T follicular helper cell (primary cell): ENCODE data around the gene EI24.
"Not testable (repeated sequence)": the region's sequence is repeated elsewhere in the genome, so short reads cannot be mapped to it uniquely, and the experiment has no call there.

Experiments used
- DNase-seq: peaks from one replicate; pipeline ENCODE4 v3.0.0-alpha.2; 2020; ENCODE audit warnings: low read depth
- total RNA-seq, 2 experiments: gene quantifications; one replicate each; lab custom pipeline; 2026; lab: John Stamatoyannopoulos, UW

Gene EI24
- total RNA-seq = 47.3 to 68.2 reads per million in 2 experiments

GRCh38 chr11:125568970-125569914, at the start of gene EI24:
TSS of gene EI24 (plus strand) at chr11:125569477. CDS start at chr11:125572528, 3,051 bp downstream.
- peak; percentile 78 for DNase-seq

GRCh38 chr11:125519860-125520834, 49.1 kb upstream of the EI24 start:
- no peak for DNase-seq

- DNase-seq = no peak
Measured at GRCh38 chr11:125525303-125525702, 44.0 kb upstream of the EI24 start.

- no peak for DNase-seq
Measured at GRCh38 chr11:125532668-125533067, 36.6 kb upstream of the EI24 start.

GRCh38 chr11:125535585-125535984, 33.7 kb upstream of the EI24 start:
- DNase-seq = no peak

- DNase-seq = not testable (repeated sequence)
Measured at GRCh38 chr11:125536834-125537233, 32.4 kb upstream of the EI24 start.

- DNase-seq = no peak
Measured at GRCh38 chr11:125542709-125543108, 26.6 kb upstream of the EI24 start.

GRCh38 chr11:125550780-125551179, 18.5 kb upstream of the EI24 start:
- no peak for DNase-seq

- DNase-seq = no peak
Measured at GRCh38 chr11:125551835-125552342, 17.4 kb upstream of the EI24 start.

- no peak for DNase-seq
Measured at GRCh38 chr11:125552927-125553326, 16.4 kb upstream of the EI24 start.

GRCh38 chr11:125553357-125553756, 15.9 kb upstream of the EI24 start:
- no peak for DNase-seq

GRCh38 chr11:125554038-125554437, 15.2 kb upstream of the EI24 start:
- no peak for DNase-seq

- DNase-seq = no peak
Measured at GRCh38 chr11:125559888-125560287, 9.4 kb upstream of the EI24 start.

GRCh38 chr11:125561924-125562323, 7.4 kb upstream of the EI24 start:
- DNase-seq = no peak

- no peak for DNase-seq
Measured at GRCh38 chr11:125562430-125562829, 6.8 kb upstream of the EI24 start.

GRCh38 chr11:125564357-125564756, 4.9 kb upstream of the EI24 start:
- DNase-seq = no peak

- DNase-seq = no peak
Measured at GRCh38 chr11:125566235-125566634, 3.0 kb upstream of the EI24 start.

- no peak for DNase-seq
Measured at GRCh38 chr11:125569915-125570621, 791 bp downstream of the EI24 start.

- no peak for DNase-seq
Measured at GRCh38 chr11:125570952-125571351, 1.7 kb downstream of the EI24 start.

- DNase-seq = no peak
Measured at GRCh38 chr11:125572916-125573315, 3.6 kb downstream of the EI24 start.

GRCh38 chr11:125577181-125577580, 7.9 kb downstream of the EI24 start:
- DNase-seq = not testable (repeated sequence)
